KMS-11 (cell line): ENCODE results near the gene PRDM12.

ENCODE experiments used
- H2AFZ ChIP-seq: fragments of 200-600 bp; sonication (generic); 2 replicates; pipeline ENCODE4 v1.6.1; 2016; ENCODE audit warnings: antibody characterized with exemption, mixed run types, low read depth
- H3K27ac ChIP-seq: fragments of 200-600 bp; sonication (generic); 2 replicates; pipeline ENCODE4 v1.6.1; 2016; ENCODE audit warnings: mild to moderate bottlenecking, mixed run types
- H3K27me3 ChIP-seq: fragments of 200-600 bp; sonication (generic); 2 replicates; pipeline ENCODE4 v1.6.1; 2017; ENCODE audit warnings: mild to moderate bottlenecking, low read depth, mixed run types, moderate library complexity; ENCODE audit not compliant: insufficient read depth
- H3K36me3 ChIP-seq: fragments of 200-600 bp; sonication (generic); 2 replicates; pipeline ENCODE4 v1.6.1; 2017; ENCODE audit warnings: mild to moderate bottlenecking, mixed run types; ENCODE audit not compliant: insufficient read depth
- H3K4me1 ChIP-seq: fragments of 200-600 bp; sonication (generic); 2 replicates; pipeline ENCODE4 v1.6.1; 2016; ENCODE audit warnings: mild to moderate bottlenecking, low read depth, mixed run types; ENCODE audit not compliant: poor library complexity, severe bottlenecking
- H3K4me2 ChIP-seq: fragments of 200-600 bp; sonication (generic); 2 replicates; pipeline ENCODE4 v1.7.0; 2016; ENCODE audit warnings: mild to moderate bottlenecking, mixed run types
- H3K4me3 ChIP-seq: fragments of 200-600 bp; sonication (generic); IDR thresholded peaks from 2 replicates; pipeline ENCODE4 v1.6.1; 2017; ENCODE audit warnings: low read depth, low read length, mixed read lengths; ENCODE audit not compliant: insufficient read depth
- H3K79me2 ChIP-seq: fragments of 200-600 bp; sonication (generic); 2 replicates; pipeline ENCODE4 v1.6.1; 2016; ENCODE audit warnings: low read depth, mixed run types; ENCODE audit not compliant: insufficient read depth
- H3K9ac ChIP-seq: fragments of 200-600 bp; sonication (generic); 2 replicates; pipeline ENCODE4 v1.6.1; 2016; ENCODE audit warnings: mild to moderate bottlenecking, mixed run types
- H4K20me1 ChIP-seq: fragments of 200-600 bp; sonication (generic); 2 replicates; pipeline ENCODE4 v1.6.1; 2016; ENCODE audit warnings: mild to moderate bottlenecking, mixed run types; ENCODE audit not compliant: insufficient read depth
- TF ChIP-seq, protein P1 (sequence below): fragments of 200-600 bp; sonication (generic); conservative IDR thresholded peaks from 2 replicates; pipeline ENCODE4 v1.6.1; 2017; ENCODE audit warnings: low read depth, mild to moderate bottlenecking, antibody characterized with exemption, low read length, moderate library complexity, mixed read lengths

PRDM12 gene

DNA sequence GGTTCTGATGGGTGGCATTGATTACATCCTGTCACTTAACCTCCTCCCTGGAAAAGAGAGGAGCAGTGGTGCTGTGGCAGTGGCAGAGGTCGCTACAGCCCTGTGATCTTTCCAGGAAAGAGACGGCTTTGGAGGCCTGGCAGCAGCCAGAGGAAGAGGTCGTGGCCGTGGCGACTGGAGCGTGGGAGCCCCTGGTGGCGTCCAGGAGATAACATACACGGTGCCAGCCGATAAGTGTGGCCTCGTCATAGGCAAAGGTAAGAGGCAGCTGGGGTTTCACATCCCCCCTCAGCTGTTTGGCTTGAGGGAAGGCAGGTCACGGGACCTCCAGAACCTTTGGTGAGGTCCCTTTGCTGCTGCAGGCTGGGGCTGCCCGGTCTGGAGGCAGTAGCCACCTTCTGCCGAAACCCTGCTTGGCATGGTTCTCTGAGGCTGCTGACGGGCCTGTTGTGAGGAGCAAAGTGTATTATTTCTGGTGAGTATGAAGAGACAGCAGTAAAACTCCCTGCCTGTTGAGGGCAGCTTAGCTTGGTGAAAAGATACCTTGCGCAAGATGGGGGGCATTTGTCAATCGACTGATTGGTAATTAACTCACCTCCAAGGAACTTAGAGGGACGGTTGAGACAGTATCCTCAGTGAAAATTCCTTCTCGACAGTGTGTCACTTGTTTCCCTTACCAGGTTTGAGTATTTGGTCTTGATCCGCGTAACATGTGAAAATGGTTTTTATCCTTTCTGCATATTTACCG is 38.0 kb upstream of the PRDM12 start:
- no peaks in the 10 kb centered on the region for H3K4me1 ChIP-seq
- H4K20me1 ChIP-seq, result no peaks in the 10 kb centered on the region
- no peak overlapping the region for H3K27ac ChIP-seq
- no peaks in the 10 kb centered on the region for H3K36me3 ChIP-seq
- H2AFZ ChIP-seq, result no peak overlapping the region
- no peaks in the 10 kb centered on the region for H3K79me2 ChIP-seq
- H3K9ac ChIP-seq, result no peak overlapping the region
- H3K4me3 ChIP-seq, result no peak overlapping the region
- H3K27me3 ChIP-seq, result no peaks in the 10 kb centered on the region
- H3K4me2 ChIP-seq, result no peak overlapping the region
- TF ChIP-seq, protein P1, sequence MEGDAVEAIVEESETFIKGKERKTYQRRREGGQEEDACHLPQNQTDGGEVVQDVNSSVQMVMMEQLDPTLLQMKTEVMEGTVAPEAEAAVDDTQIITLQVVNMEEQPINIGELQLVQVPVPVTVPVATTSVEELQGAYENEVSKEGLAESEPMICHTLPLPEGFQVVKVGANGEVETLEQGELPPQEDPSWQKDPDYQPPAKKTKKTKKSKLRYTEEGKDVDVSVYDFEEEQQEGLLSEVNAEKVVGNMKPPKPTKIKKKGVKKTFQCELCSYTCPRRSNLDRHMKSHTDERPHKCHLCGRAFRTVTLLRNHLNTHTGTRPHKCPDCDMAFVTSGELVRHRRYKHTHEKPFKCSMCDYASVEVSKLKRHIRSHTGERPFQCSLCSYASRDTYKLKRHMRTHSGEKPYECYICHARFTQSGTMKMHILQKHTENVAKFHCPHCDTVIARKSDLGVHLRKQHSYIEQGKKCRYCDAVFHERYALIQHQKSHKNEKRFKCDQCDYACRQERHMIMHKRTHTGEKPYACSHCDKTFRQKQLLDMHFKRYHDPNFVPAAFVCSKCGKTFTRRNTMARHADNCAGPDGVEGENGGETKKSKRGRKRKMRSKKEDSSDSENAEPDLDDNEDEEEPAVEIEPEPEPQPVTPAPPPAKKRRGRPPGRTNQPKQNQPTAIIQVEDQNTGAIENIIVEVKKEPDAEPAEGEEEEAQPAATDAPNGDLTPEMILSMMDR, result no peak

DNA sequence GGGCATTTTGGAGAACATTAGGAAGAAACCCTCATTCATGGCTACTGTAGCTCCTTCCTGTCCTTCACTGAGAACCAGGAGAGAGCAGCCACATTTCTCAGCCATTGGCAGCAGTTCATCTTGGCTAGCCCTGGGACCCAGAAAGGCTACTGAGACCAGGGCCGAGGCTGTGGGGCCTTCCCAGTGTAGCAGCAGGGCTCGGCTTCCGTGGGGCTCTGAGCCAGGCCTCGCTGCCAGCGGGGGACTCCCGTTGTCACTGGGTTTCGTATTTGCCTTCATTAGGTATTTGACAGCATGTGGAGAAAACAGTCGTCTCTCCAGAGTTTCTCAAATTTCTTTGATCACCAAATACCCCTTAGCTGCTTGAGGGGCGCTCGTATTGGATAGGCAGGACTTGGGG is 37.3 kb upstream of the PRDM12 start:
- Histone ChIP-seq H2AFZ (no peak overlapping the region), H3K4me3 (no peak overlapping the region), H3K79me2 (no peaks in the 10 kb centered on the region), H4K20me1 (no peaks in the 10 kb centered on the region), H3K4me2 (no peak overlapping the region), H3K9ac (no peak overlapping the region), H3K36me3 (no peaks in the 10 kb centered on the region), H3K27me3 (no peaks in the 10 kb centered on the region), H3K27ac (no peak overlapping the region), H3K4me1 (no peaks in the 10 kb centered on the region)
- TF ChIP-seq, protein P1, result no peak

DNA sequence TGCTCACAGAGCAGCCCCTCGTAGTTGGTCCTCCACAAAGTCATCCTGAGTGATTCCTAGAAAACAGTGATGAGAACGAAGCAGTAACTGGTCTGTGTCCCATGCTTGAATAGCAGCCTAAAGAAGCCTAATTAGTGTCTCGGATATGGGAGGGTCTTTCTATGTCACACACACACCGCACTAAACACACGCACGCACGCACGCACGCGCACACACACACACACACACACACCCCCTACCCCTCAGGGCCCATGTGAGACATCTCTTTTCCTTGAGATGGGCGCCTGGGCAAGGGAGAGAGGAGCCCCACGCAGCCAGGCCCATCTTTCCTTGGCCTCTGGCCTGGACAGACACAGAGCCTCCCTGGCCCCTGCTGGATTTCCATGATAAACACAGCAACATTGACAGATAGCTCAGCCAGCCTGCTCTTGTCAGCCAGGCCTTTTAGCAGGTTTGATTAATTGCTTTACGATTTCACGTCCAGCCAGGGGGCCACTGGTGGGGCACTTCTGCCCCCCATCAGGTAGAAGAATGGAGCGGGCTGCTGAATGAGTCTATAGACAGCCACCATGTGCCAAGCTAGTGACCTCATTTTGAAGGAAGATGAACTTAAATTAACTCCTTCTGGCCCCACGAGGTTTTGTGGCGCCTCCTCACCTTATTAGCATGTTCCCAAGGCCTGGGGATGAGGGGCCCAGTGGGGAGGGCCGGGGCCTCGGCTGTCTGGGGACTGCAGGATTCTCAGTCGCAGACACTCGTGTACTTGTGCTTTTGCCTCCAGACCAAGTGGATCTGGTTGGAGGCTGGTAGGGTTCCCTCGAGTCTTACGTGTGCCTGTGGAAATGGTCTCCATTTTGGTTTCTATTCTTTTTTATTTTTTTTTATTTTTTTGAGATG is 36.2 kb upstream of the PRDM12 start:
- H3K9ac ChIP-seq, result no peak overlapping the region
- H4K20me1 ChIP-seq, result no peaks in the 10 kb centered on the region
- H3K4me1 ChIP-seq, result no peaks in the 10 kb centered on the region
- no peaks in the 10 kb centered on the region for H3K27me3 ChIP-seq
- H3K27ac ChIP-seq, result no peak overlapping the region
- H3K79me2 ChIP-seq, result no peaks in the 10 kb centered on the region
- no peak overlapping the region for H3K4me2 ChIP-seq
- no peak overlapping the region for H3K4me3 ChIP-seq
- TF ChIP-seq, protein P1, result no peak
- H3K36me3 ChIP-seq, result no peaks in the 10 kb centered on the region
- H2AFZ ChIP-seq, result no peak overlapping the region

DNA sequence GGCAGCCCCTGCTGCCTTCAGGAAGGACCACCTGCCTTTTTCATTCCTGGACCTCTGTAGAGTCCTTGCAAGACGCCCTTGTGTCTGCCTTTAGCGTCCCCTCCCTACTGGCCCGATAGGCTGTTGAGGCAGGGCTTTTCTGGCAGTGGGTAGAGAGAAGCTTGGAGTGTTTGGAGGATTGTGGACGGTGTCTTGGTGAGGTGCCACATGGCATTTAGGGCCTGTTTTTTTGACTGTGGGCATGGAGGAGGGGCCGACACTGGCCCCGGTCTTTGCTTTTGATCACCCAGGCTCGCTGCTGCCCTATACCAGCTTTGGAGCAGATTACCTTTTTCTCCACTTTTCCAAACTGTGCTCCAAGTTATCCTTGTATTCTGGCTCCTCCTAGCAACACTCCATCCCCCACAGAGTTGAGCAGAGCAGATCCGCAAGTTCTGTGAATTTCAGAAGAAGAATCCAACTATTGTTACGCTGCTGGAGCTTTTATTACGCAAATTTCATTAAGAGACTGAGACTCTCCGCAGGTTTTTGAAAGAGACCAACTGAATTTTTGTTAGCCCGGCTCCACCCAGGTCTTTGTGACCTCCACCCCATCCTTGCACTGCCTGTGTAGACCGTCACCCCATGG is 34.8 kb upstream of the PRDM12 start:
- Histone ChIP-seq H3K27me3 (no peaks in the 10 kb centered on the region), H3K36me3 (no peaks in the 10 kb centered on the region), H2AFZ (no peak overlapping the region), H3K79me2 (no peaks in the 10 kb centered on the region), H3K27ac (no peak overlapping the region), H3K4me3 (no peak overlapping the region), H3K4me2 (no peak overlapping the region), H3K4me1 (no peaks in the 10 kb centered on the region), H3K9ac (no peak overlapping the region), H4K20me1 (no peaks in the 10 kb centered on the region)
- TF ChIP-seq, protein P1, result no peak
